GM08714 (cell line): ENCODE data around the gene SSBP4.

Experiments used
- H3K4me3 ChIP-seq: fragments of 200-500 bp; sonication (Bioruptor generic); 2 replicates; pipeline ENCODE4 v1.5.1; 2014; ENCODE audit warnings: mild to moderate bottlenecking, low read length, inconsistent platforms
- ZNF274 ChIP-seq: IDR thresholded peaks from 2 replicates; pipeline ENCODE4 v1.6.1; 2012; ENCODE audit warnings: mild to moderate bottlenecking, low read depth, low read length

SSBP4 gene

GRCh38 chr19:18465964-18466339 lies 46.8 kb downstream of the SSBP4 start:
- no peak for TF ChIP-seq ZNF274
- no peak overlapping the region for H3K4me3 ChIP-seq

GRCh38 chr19:18466354-18466753 lies 47.2 kb downstream of the SSBP4 start:
- no peak for TF ChIP-seq ZNF274
- no peak overlapping the region for H3K4me3 ChIP-seq

- H3K4me3 ChIP-seq, result no peak overlapping the region
- TF ChIP-seq ZNF274, result no peak
Measured at GRCh38 chr19:18467978-18468377, 48.8 kb downstream of the SSBP4 start.

- no peak overlapping the region for H3K4me3 ChIP-seq
- TF ChIP-seq ZNF274, result no peak
Measured at GRCh38 chr19:18468517-18468916, 49.3 kb downstream of the SSBP4 start.

- TF ChIP-seq ZNF274, result no peak
- no peak overlapping the region for H3K4me3 ChIP-seq
Measured at GRCh38 chr19:18469069-18469846, 50.1 kb downstream of the SSBP4 start.

GRCh38 chr19:18470787-18471186 lies 51.6 kb downstream of the SSBP4 start:
- no peak for TF ChIP-seq ZNF274
- H3K4me3 ChIP-seq, result no peak overlapping the region

- H3K4me3 ChIP-seq, result no peak overlapping the region
- no peak for TF ChIP-seq ZNF274
Measured at GRCh38 chr19:18473003-18473705, 54.0 kb downstream of the SSBP4 start.

- no peak overlapping the region for H3K4me3 ChIP-seq
- no peak for TF ChIP-seq ZNF274
Measured at GRCh38 chr19:18473706-18474087, 54.5 kb downstream of the SSBP4 start.

- H3K4me3 ChIP-seq, result no peak overlapping the region
- no peak for TF ChIP-seq ZNF274
Measured at GRCh38 chr19:18474366-18474887, 55.2 kb downstream of the SSBP4 start.

GRCh38 chr19:18475004-18475453 lies 55.8 kb downstream of the SSBP4 start:
- no peak for TF ChIP-seq ZNF274
- no peak overlapping the region for H3K4me3 ChIP-seq

- H3K4me3 ChIP-seq, result no peak overlapping the region
- TF ChIP-seq ZNF274, result no peak
Measured at GRCh38 chr19:18475762-18476331, 56.6 kb downstream of the SSBP4 start.

GRCh38 chr19:18476507-18477041 lies 57.4 kb downstream of the SSBP4 start:
- no peak for TF ChIP-seq ZNF274
- no peak overlapping the region for H3K4me3 ChIP-seq

- H3K4me3 ChIP-seq, result no peak overlapping the region
- TF ChIP-seq ZNF274, result no peak
Measured at GRCh38 chr19:18477042-18477779, 58.0 kb downstream of the SSBP4 start.

GRCh38 chr19:18477974-18478373 lies 58.8 kb downstream of the SSBP4 start:
- H3K4me3 ChIP-seq, result no peak overlapping the region
- TF ChIP-seq ZNF274, result no peak
